B cell (primary cell): ENCODE data around the gene NEMP2.

ENCODE experiments used
- EZH2 ChIP-seq: IDR thresholded peaks from 2 replicates; pipeline ENCODE4 v1.6.1; 2012; ENCODE audit warnings: borderline replicate concordance, low read depth, mild to moderate bottlenecking, moderate library complexity, low read length; ENCODE audit not compliant: insufficient read depth, poor library complexity, severe bottlenecking
- TF ChIP-seq, protein P1 (sequence below): fragments of 200-600 bp; IDR thresholded peaks from one replicate; pipeline ENCODE4 v1.8.0; 2022; ENCODE audit warnings: antibody characterized with exemption, mild to moderate bottlenecking

GRCh38 chr2:190530248-190530900, 4.1 kb downstream of the NEMP2 start:
- TF ChIP-seq, protein P1, sequence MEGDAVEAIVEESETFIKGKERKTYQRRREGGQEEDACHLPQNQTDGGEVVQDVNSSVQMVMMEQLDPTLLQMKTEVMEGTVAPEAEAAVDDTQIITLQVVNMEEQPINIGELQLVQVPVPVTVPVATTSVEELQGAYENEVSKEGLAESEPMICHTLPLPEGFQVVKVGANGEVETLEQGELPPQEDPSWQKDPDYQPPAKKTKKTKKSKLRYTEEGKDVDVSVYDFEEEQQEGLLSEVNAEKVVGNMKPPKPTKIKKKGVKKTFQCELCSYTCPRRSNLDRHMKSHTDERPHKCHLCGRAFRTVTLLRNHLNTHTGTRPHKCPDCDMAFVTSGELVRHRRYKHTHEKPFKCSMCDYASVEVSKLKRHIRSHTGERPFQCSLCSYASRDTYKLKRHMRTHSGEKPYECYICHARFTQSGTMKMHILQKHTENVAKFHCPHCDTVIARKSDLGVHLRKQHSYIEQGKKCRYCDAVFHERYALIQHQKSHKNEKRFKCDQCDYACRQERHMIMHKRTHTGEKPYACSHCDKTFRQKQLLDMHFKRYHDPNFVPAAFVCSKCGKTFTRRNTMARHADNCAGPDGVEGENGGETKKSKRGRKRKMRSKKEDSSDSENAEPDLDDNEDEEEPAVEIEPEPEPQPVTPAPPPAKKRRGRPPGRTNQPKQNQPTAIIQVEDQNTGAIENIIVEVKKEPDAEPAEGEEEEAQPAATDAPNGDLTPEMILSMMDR = no peak
- TF ChIP-seq EZH2 = no peak
